Nasal cavity respiratory epithelium epithelial cell of viscerocranial mucosa (primary cell): Measurements from ENCODE around the gene MOG. TPM values are rescaled to one million over a fixed set of nuclear protein-coding genes. Genes with fewer than 3 reads are reported as not detected.

ENCODE experiments used
- total RNA-seq: library from RNA; depleted of rRNA; stranded (reverse); fragments of >200 nt; gene quantifications from 2 replicates; pipeline ENCODE4 v1.2.3, GENCODE V29; 2014

MOG gene
- not detected in 2 replicates for total RNA-seq

GRCh38 chr6:29656798-29657197, at the start of gene MOG:
MOG (plus strand) TSS chr6:29657092; CDS start chr6:29657210, 118 bp downstream.

GRCh38 chr6:29632789-29633533, 23.9 kb upstream of the MOG start, which contains the start of gene GABBR1:
GABBR1 (minus strand) TSS chr6:29633183; CDS start chr6:29632385, 798 bp downstream.

GRCh38 chr6:29680904-29681303, 24.0 kb downstream of the MOG start, which contains the start of gene ZFP57:
ZFP57 (minus strand) TSS chr6:29681152; CDS start chr6:29677003, 4,149 bp downstream.

Other genes with a start within 250 kb of the MOG start
- gene OR12D1, start 242.2 kb upstream of the MOG start, total RNA-seq = not detected in 2 replicates
- not detected in 2 replicates for gene OR10C1, start 217.8 kb upstream of the MOG start, total RNA-seq
- gene OR11A1, start 200.0 kb upstream of the MOG start, total RNA-seq = not detected in 2 replicates
- not detected in 2 replicates for gene OR2H1, start 199.9 kb upstream of the MOG start, total RNA-seq
- gene MAS1L, start 169.1 kb upstream of the MOG start, total RNA-seq = not detected in 2 replicates
- gene UBD, start 97.4 kb upstream of the MOG start, total RNA-seq = not detected in 2 replicates
- gene OR2H2, start 72.0 kb upstream of the MOG start, total RNA-seq = not detected in 2 replicates
- gene GABBR1, start 23.9 kb upstream of the MOG start, total RNA-seq = 6.2 and 13.0 TPM in 2 replicates
- under 0.01 and 4.2 TPM in 2 replicates for gene ZFP57, start 24.1 kb downstream of the MOG start, total RNA-seq
- gene HLA-F, start 66.3 kb downstream of the MOG start, total RNA-seq = 12.5 and 14.0 TPM in 2 replicates
- gene HLA-G, start 170.7 kb downstream of the MOG start, total RNA-seq = 2.9 and 9.9 TPM in 2 replicates